K562 (cell line): Measurements from ENCODE around the gene CISD3. TPM values are rescaled to one million over a fixed set of nuclear protein-coding genes. Genes with fewer than 3 reads are reported as not detected.

ENCODE experiments used
- ATF7 ChIP-seq: fragments of 450-650 bp; IDR thresholded peaks from 2 replicates; pipeline ENCODE4 v1.7.1; 2014; ENCODE audit warnings: mild to moderate bottlenecking, moderate library complexity
- CHD4 ChIP-seq: fragments of 200-600 bp; sonication (generic); IDR thresholded peaks from 3 replicates; pipeline ENCODE4 v1.6.1; 2012; ENCODE audit warnings: low read depth, mild to moderate bottlenecking, mixed read lengths, low read length, inconsistent platforms; ENCODE audit not compliant: insufficient read depth, insufficient replicate concordance, poor library complexity, severe bottlenecking
- FOXK2 ChIP-seq, 2 experiments: fragments of 450-650 bp; IDR thresholded peaks in 1 of 2; conservative IDR thresholded peaks in 1 of 2; 2 replicates each; pipeline ENCODE4 v1.6.1; 2016; ENCODE audit warnings: low read depth in 2 of 2, mild to moderate bottlenecking in 1 of 2
- FUS ChIP-seq: fragments of 200-400 bp; formaldehyde crosslinking; optimal IDR thresholded peaks from 2 replicates; pipeline ENCODE3; 2017; ENCODE audit warnings: low read depth, low read length
- GATAD2A ChIP-seq: fragments of 450-650 bp; IDR thresholded peaks from 2 replicates; pipeline ENCODE4 v1.6.1; 2017
- HOXB6 ChIP-seq: fragments of 250-450 bp; sonication (Bioruptor Pico); IDR thresholded peaks from 2 replicates; pipeline ENCODE4 v1.5.1; 2022; ENCODE audit warnings: mild to moderate bottlenecking, borderline replicate concordance
- NUFIP1 ChIP-seq: fragments of 450-650 bp; IDR thresholded peaks from 2 replicates; pipeline ENCODE4 v1.6.1; 2018; ENCODE audit not compliant: partially characterized antibody
- TEAD2 ChIP-seq: fragments of 450-650 bp; IDR thresholded peaks from 2 replicates; pipeline ENCODE4 v1.6.1; 2016; ENCODE audit warnings: missing genetic modification characterization, control low read depth, missing compliant biosample characterization
- ZNF561 ChIP-seq: fragments of 450-650 bp; formaldehyde crosslinking; conservative IDR thresholded peaks from 2 replicates; pipeline ENCODE4 v1.4.0; 2020; ENCODE audit warnings: mild to moderate bottlenecking, moderate library complexity
- polyA plus RNA-seq, 8 experiments: library from polyadenylated mRNA; depleted of rRNA in 4 of 8; stranded (reverse) in 5 of 8; unstranded in 3 of 8; fragments of >200 nt; fragmentation: Nextera tagmentation in 2 of 8; fragmentation: Illumina TruSeq in 1 of 8; extraction: Ambion mirVana in 2 of 8; extraction: Trizol in 1 of 8; gene quantifications; 2 replicates each; pipeline versions ENCODE4 v1.2.1 to v1.2.3, GENCODE V29; 2011 to 2014; ENCODE audit warnings: inconsistent platforms in 1 of 8, missing spikeins in 1 of 8
- total RNA-seq, 7 experiments: library from RNA; depleted of rRNA in 6 of 7; stranded (reverse); fragments of >200 nt in 6 of 7; fragmentation: Illumina TruSeq in 2 of 7; extraction: Trizol in 2 of 7; gene quantifications; 2 replicates each; pipeline versions ENCODE4 v1.2.1 to v1.2.3, GENCODE V29; 2011 to 2021; ENCODE audit warnings: low replicate concordance in 1 of 7
- TF ChIP-seq, protein P1 (sequence below): fragments of 450-650 bp; formaldehyde crosslinking; IDR thresholded peaks from 2 replicates; pipeline ENCODE4 v1.4.0; 2020; ENCODE audit warnings: mild to moderate bottlenecking, moderate library complexity
- TF ChIP-seq, protein P2 (sequence below): fragments of 250-450 bp; sonication (Bioruptor Pico); IDR thresholded peaks from 2 replicates; pipeline ENCODE4 v1.9.0; 2021; ENCODE audit warnings: mild to moderate bottlenecking, inconsistent platforms
- TF ChIP-seq, protein P3 (sequence below): fragments of 250-450 bp; sonication (Bioruptor Pico); IDR thresholded peaks from 2 replicates; pipeline ENCODE4 v1.4.0; 2020; ENCODE audit warnings: mild to moderate bottlenecking, moderate library complexity
- TF ChIP-seq, protein P4 (sequence below): fragments of 450-650 bp; IDR thresholded peaks from 2 replicates; pipeline ENCODE4 v1.6.1; 2017; ENCODE audit warnings: antibody characterized with exemption, mild to moderate bottlenecking
- TF ChIP-seq, protein P5 (sequence below): sonication (generic); formaldehyde crosslinking; IDR thresholded peaks from 2 replicates; pipeline ENCODE4 v1.8.0; 2023; ENCODE audit warnings: mild to moderate bottlenecking, missing genetic modification reagents

The CISD3 gene
- total and polyA plus RNA-seq, 9 of the 15 experiments (the other 6 are each of a cell fraction or from before 2014, with no cell fraction given), result 5.0 to 60.7 (median 15.7) TPM

DNA sequence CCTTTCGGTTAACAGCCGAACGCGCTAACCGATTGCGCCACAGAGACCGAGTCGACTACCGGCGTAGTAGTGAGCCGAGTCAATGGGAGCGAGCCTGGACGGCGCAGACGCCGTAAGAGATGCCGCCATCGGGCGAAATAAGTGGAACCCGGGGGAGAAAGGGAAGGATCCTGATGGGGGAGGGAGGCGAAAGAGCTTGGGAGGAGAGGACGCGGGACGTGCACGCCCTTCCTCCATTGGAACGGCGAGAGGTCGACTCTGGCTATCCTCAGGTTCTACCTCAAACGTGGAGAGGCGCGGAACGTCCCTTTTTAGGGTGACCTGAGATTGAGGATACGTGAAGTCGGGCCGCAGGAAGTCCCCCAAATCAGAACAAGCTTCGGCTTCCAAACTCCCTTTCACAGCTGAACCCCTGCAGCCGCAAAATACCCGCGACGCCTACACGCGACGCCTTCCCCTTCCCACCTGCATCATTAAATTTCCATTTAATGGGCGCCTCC lies 21.7 kb downstream of the CISD3 start (continued):
- TF ChIP-seq, protein P1, sequence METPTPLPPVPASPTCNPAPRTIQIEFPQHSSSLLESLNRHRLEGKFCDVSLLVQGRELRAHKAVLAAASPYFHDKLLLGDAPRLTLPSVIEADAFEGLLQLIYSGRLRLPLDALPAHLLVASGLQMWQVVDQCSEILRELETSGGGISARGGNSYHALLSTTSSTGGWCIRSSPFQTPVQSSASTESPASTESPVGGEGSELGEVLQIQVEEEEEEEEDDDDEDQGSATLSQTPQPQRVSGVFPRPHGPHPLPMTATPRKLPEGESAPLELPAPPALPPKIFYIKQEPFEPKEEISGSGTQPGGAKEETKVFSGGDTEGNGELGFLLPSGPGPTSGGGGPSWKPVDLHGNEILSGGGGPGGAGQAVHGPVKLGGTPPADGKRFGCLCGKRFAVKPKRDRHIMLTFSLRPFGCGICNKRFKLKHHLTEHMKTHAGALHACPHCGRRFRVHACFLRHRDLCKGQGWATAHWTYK (CRISPR knock-in tag), result no peak
- TF ChIP-seq FOXK2 (conservative IDR thresholded peaks at IDR 0.05 in 1 of 2, IDR thresholded peaks at IDR 0.05 in 1 of 2; ENCODE audit: low read depth in 2 of 2) (peak in 1 of 2 experiments; percentile 21; a peak in 1 of 4 replicates), FUS (no peak), TEAD2 (no peak), GATAD2A (0 out of 2 replicates have a peak, but pooled peaks have one; percentile 76), HOXB6 (CRISPR knock-in tag) (no peak), CHD4 (peak; percentile 56), NUFIP1 (no peak), ATF7 (peak; percentile 26; the same call in 1 of the 2 replicates), ZNF561 (no peak)
- TF ChIP-seq, protein P2, sequence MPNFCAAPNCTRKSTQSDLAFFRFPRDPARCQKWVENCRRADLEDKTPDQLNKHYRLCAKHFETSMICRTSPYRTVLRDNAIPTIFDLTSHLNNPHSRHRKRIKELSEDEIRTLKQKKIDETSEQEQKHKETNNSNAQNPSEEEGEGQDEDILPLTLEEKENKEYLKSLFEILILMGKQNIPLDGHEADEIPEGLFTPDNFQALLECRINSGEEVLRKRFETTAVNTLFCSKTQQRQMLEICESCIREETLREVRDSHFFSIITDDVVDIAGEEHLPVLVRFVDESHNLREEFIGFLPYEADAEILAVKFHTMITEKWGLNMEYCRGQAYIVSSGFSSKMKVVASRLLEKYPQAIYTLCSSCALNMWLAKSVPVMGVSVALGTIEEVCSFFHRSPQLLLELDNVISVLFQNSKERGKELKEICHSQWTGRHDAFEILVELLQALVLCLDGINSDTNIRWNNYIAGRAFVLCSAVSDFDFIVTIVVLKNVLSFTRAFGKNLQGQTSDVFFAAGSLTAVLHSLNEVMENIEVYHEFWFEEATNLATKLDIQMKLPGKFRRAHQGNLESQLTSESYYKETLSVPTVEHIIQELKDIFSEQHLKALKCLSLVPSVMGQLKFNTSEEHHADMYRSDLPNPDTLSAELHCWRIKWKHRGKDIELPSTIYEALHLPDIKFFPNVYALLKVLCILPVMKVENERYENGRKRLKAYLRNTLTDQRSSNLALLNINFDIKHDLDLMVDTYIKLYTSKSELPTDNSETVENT (CRISPR knock-in tag), result peak; percentile 37; the same call in 1 of the 2 replicates
- TF ChIP-seq, protein P3, sequence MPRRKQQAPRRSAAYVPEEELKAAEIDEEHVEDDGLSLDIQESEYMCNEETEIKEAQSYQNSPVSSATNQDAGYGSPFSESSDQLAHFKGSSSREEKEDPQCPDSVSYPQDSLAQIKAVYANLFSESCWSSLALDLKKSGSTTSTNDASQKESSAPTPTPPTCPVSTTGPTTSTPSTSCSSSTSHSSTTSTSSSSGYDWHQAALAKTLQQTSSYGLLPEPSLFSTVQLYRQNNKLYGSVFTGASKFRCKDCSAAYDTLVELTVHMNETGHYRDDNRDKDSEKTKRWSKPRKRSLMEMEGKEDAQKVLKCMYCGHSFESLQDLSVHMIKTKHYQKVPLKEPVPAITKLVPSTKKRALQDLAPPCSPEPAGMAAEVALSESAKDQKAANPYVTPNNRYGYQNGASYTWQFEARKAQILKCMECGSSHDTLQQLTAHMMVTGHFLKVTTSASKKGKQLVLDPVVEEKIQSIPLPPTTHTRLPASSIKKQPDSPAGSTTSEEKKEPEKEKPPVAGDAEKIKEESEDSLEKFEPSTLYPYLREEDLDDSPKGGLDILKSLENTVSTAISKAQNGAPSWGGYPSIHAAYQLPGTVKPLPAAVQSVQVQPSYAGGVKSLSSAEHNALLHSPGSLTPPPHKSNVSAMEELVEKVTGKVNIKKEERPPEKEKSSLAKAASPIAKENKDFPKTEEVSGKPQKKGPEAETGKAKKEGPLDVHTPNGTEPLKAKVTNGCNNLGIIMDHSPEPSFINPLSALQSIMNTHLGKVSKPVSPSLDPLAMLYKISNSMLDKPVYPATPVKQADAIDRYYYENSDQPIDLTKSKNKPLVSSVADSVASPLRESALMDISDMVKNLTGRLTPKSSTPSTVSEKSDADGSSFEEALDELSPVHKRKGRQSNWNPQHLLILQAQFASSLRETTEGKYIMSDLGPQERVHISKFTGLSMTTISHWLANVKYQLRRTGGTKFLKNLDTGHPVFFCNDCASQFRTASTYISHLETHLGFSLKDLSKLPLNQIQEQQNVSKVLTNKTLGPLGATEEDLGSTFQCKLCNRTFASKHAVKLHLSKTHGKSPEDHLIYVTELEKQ (CRISPR knock-in tag), result no peak
- TF ChIP-seq, protein P4, sequence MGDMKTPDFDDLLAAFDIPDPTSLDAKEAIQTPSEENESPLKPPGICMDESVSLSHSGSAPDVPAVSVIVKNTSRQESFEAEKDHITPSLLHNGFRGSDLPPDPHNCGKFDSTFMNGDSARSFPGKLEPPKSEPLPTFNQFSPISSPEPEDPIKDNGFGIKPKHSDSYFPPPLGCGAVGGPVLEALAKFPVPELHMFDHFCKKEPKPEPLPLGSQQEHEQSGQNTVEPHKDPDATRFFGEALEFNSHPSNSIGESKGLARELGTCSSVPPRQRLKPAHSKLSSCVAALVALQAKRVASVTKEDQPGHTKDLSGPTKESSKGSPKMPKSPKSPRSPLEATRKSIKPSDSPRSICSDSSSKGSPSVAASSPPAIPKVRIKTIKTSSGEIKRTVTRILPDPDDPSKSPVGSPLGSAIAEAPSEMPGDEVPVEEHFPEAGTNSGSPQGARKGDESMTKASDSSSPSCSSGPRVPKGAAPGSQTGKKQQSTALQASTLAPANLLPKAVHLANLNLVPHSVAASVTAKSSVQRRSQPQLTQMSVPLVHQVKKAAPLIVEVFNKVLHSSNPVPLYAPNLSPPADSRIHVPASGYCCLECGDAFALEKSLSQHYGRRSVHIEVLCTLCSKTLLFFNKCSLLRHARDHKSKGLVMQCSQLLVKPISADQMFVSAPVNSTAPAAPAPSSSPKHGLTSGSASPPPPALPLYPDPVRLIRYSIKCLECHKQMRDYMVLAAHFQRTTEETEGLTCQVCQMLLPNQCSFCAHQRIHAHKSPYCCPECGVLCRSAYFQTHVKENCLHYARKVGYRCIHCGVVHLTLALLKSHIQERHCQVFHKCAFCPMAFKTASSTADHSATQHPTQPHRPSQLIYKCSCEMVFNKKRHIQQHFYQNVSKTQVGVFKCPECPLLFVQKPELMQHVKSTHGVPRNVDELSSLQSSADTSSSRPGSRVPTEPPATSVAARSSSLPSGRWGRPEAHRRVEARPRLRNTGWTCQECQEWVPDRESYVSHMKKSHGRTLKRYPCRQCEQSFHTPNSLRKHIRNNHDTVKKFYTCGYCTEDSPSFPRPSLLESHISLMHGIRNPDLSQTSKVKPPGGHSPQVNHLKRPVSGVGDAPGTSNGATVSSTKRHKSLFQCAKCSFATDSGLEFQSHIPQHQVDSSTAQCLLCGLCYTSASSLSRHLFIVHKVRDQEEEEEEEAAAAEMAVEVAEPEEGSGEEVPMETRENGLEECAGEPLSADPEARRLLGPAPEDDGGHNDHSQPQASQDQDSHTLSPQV, result peak; percentile 76; the same call in 1 of the 2 replicates
- TF ChIP-seq, protein P5, sequence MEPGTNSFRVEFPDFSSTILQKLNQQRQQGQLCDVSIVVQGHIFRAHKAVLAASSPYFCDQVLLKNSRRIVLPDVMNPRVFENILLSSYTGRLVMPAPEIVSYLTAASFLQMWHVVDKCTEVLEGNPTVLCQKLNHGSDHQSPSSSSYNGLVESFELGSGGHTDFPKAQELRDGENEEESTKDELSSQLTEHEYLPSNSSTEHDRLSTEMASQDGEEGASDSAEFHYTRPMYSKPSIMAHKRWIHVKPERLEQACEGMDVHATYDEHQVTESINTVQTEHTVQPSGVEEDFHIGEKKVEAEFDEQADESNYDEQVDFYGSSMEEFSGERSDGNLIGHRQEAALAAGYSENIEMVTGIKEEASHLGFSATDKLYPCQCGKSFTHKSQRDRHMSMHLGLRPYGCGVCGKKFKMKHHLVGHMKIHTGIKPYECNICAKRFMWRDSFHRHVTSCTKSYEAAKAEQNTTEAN (CRISPR knock-in tag), result no peak
